H9 (cell line): ENCODE data around the gene FHOD3. TPM values are rescaled to one million over a fixed set of nuclear protein-coding genes. Genes with fewer than 3 reads are reported as not detected.

Source experiments
- DNase-seq: peaks from one replicate; pipeline ENCODE4 v3.0.0-alpha.2; 2017
- H2AFZ ChIP-seq: one replicate; pipeline ENCODE4 v1.6.1; 2013; ENCODE audit warnings: mild to moderate bottlenecking, low read length, control low read depth, moderate library complexity
- H2AK5ac ChIP-seq: 2 replicates; pipeline ENCODE4 v1.6.1; 2013; ENCODE audit warnings: low read length, control low read depth, mixed read lengths; ENCODE audit not compliant: insufficient read length
- H2BK120ac ChIP-seq: one replicate; pipeline ENCODE4 v1.6.1; 2013; ENCODE audit warnings: low read depth, mild to moderate bottlenecking, low read length, control low read depth, inconsistent platforms; ENCODE audit not compliant: poor library complexity, severe bottlenecking
- H2BK12ac ChIP-seq: 2 replicates; pipeline ENCODE4 v1.6.1; 2013; ENCODE audit warnings: low read length, control low read depth, mixed read lengths, low read depth; ENCODE audit not compliant: insufficient read length
- H2BK15ac ChIP-seq: 2 replicates; pipeline ENCODE4 v1.6.1; 2013; ENCODE audit warnings: low read depth, low read length, control low read depth
- H2BK20ac ChIP-seq: one replicate; pipeline ENCODE4 v1.6.1; 2013; ENCODE audit warnings: low read depth, mild to moderate bottlenecking, low read length, control low read depth, inconsistent platforms; ENCODE audit not compliant: poor library complexity, severe bottlenecking
- H2BK5ac ChIP-seq: 2 replicates; pipeline ENCODE4 v1.6.1; 2013; ENCODE audit warnings: low read length, control low read depth, mixed read lengths; ENCODE audit not compliant: insufficient read length
- H3K14ac ChIP-seq: 2 replicates; pipeline ENCODE4 v1.6.1; 2013; ENCODE audit warnings: low read length, control low read depth; ENCODE audit not compliant: insufficient read depth
- H3K18ac ChIP-seq: 2 replicates; pipeline ENCODE4 v1.6.1; 2013; ENCODE audit warnings: low read depth, mild to moderate bottlenecking, mixed read lengths, low read length, control low read depth; ENCODE audit not compliant: insufficient read length
- H3K23ac ChIP-seq: 2 replicates; pipeline ENCODE4 v1.6.1; 2013; ENCODE audit warnings: low read length, control low read depth, mixed read lengths, low read depth; ENCODE audit not compliant: insufficient read length
- H3K23me2 ChIP-seq: 2 replicates; pipeline ENCODE4 v1.6.1; 2013; ENCODE audit warnings: low read depth, mild to moderate bottlenecking, mixed read lengths, low read length, control low read depth; ENCODE audit not compliant: insufficient read length, poor library complexity, severe bottlenecking
- H3K27ac ChIP-seq: 2 replicates; pipeline ENCODE4 v1.5.1; 2013; ENCODE audit warnings: low read length, control low read depth, mixed read lengths, low read depth; ENCODE audit not compliant: insufficient read length
- H3K27me3 ChIP-seq: 2 replicates; pipeline ENCODE4 v1.6.1; 2013; ENCODE audit warnings: low read length, control low read depth, inconsistent platforms; ENCODE audit not compliant: insufficient read depth
- H3K4ac ChIP-seq: 2 replicates; pipeline ENCODE4 v1.6.1; 2013; ENCODE audit warnings: low read depth, mild to moderate bottlenecking, control low read depth, inconsistent platforms, low read length, moderate library complexity
- H3K4me1 ChIP-seq: 2 replicates; pipeline ENCODE4 v1.6.1; 2013; ENCODE audit warnings: low read length, control low read depth, inconsistent platforms; ENCODE audit not compliant: insufficient read depth
- H3K4me2 ChIP-seq: 2 replicates; pipeline ENCODE4 v1.6.1; 2013; ENCODE audit warnings: low read length, control low read depth, mixed read lengths; ENCODE audit not compliant: insufficient read length, insufficient read depth
- H3K56ac ChIP-seq: 2 replicates; pipeline ENCODE4 v1.6.1; 2013; ENCODE audit warnings: low read depth, mild to moderate bottlenecking, mixed read lengths, low read length, control low read depth; ENCODE audit not compliant: insufficient read length
- H3K79me1 ChIP-seq: 2 replicates; pipeline ENCODE4 v1.6.1; 2013; ENCODE audit warnings: low read depth, mild to moderate bottlenecking, moderate library complexity, low read length, control low read depth, inconsistent platforms; ENCODE audit not compliant: insufficient read depth, poor library complexity, severe bottlenecking
- H3K79me2 ChIP-seq: 2 replicates; pipeline ENCODE4 v1.6.1; 2013; ENCODE audit warnings: low read length, control low read depth, inconsistent platforms; ENCODE audit not compliant: insufficient read depth
- H3K9ac ChIP-seq: 2 replicates; pipeline ENCODE4 v1.6.1; 2013; ENCODE audit warnings: low read length, control low read depth, mixed read lengths; ENCODE audit not compliant: insufficient read length; ENCODE audit errors: extremely low read depth
- H3K9me3 ChIP-seq: one replicate; pipeline ENCODE4 v1.6.1; 2013; ENCODE audit warnings: low read depth, low read length, inconsistent platforms; ENCODE audit not compliant: control insufficient read depth
- H3T11ph ChIP-seq: one replicate; pipeline ENCODE4 v1.6.1; 2013; ENCODE audit warnings: mild to moderate bottlenecking, low read length, control low read depth, inconsistent platforms
- H4K20me1 ChIP-seq: one replicate; pipeline ENCODE4 v1.6.1; 2013; ENCODE audit not compliant: control insufficient read depth, insufficient read length, insufficient read depth
- H4K5ac ChIP-seq: 2 replicates; pipeline ENCODE4 v1.6.1; 2013; ENCODE audit warnings: low read depth, mild to moderate bottlenecking, mixed read lengths, low read length, control low read depth; ENCODE audit not compliant: insufficient read length
- H4K8ac ChIP-seq: replicated peaks from 2 replicates; pipeline ENCODE4 v1.6.1; 2013; ENCODE audit warnings: low read length, control low read depth, mixed read lengths, low read depth; ENCODE audit not compliant: insufficient read length
- H4K91ac ChIP-seq: 2 replicates; pipeline ENCODE4 v1.6.1; 2013; ENCODE audit warnings: low read depth, mild to moderate bottlenecking, moderate library complexity, mixed read lengths, low read length, control low read depth; ENCODE audit not compliant: insufficient read length
- H3K27ac Mint-ChIP-seq, 3 experiments: 2 replicates in 2 of 3; 3 replicates in 1 of 3; pipeline ENCODE4 v1.8.0; 2020 to 2021; ENCODE audit warnings: mixed read lengths in 3 of 3, mild to moderate bottlenecking in 1 of 3, moderate library complexity in 1 of 3
- H3K27me3 Mint-ChIP-seq: 2 replicates; pipeline ENCODE4 v1.8.0; 2021; ENCODE audit warnings: low read depth, mild to moderate bottlenecking, moderate library complexity, mixed read lengths
- H3K36me3 Mint-ChIP-seq, 3 experiments: 2 replicates in 2 of 3; 3 replicates in 1 of 3; pipeline ENCODE4 v1.8.0; 2020 to 2021; ENCODE audit warnings: low read depth in 3 of 3, mixed read lengths in 3 of 3; ENCODE audit not compliant: insufficient read depth in 1 of 3
- H3K4me1 Mint-ChIP-seq, 2 experiments: 2 replicates each; pipeline ENCODE4 v1.8.0; 2020; ENCODE audit warnings: mixed read lengths in 2 of 2
- H3K4me3 Mint-ChIP-seq, 2 experiments: 2 replicates in 1 of 2; 3 replicates in 1 of 2; pipeline ENCODE4 v1.8.0; 2020 to 2021; ENCODE audit warnings: mild to moderate bottlenecking in 2 of 2, mixed read lengths in 2 of 2, moderate library complexity in 1 of 2
- H3K9me3 Mint-ChIP-seq, 2 experiments: 2 replicates in 1 of 2; 3 replicates in 1 of 2; pipeline ENCODE4 v1.8.0; 2020; ENCODE audit warnings: mild to moderate bottlenecking in 2 of 2, mixed read lengths in 2 of 2, moderate library complexity in 1 of 2
- CTCF ChIP-seq: fragments of 200-600 bp; sonication (generic); conservative IDR thresholded peaks from 3 replicates; pipeline ENCODE4 v1.8.0; 2021; ENCODE audit warnings: antibody characterized with exemption, mild to moderate bottlenecking
- WGBS: extraction: QIAGEN DNeasy Blood & Tissue Kit; methylation state at CpG from one replicate; pipeline ENCODE4 v1.1.7; 2013; ENCODE audit warnings: missing lambda C conversion rate, low lambda C conversion rate, mixed read lengths; ENCODE audit not compliant: insufficient read length; ENCODE audit errors: extremely low coverage; 5-methylcytosine and 5-hydroxymethylcytosine counted together
- total RNA-seq: library from RNA; stranded (reverse); gene quantifications from 2 replicates; pipeline ENCODE4 v1.2.1, GENCODE V29; 2021

FHOD3 gene
- total RNA-seq, 1 experiment from 2014 or later, result 8.0 TPM

- Histone ChIP-seq H3K18ac (no peak overlapping the region), H3K79me2 (no peaks in the 10 kb centered on the region), H4K91ac (no peak overlapping the region), H2BK12ac (no peak overlapping the region), H2AFZ (no peak overlapping the region), H3K27me3 (no peaks in the 10 kb centered on the region), H4K8ac (no peak overlapping the region), H3K23me2 (no peaks in the 10 kb centered on the region), H3K4ac (no peak overlapping the region), H3T11ph (no peak overlapping the region), H3K4me2 (no peak overlapping the region), H2AK5ac (no peak overlapping the region), H3K9ac (no peak overlapping the region), H4K5ac (no peak overlapping the region), H2BK15ac (no peak overlapping the region), H3K27ac (no peak overlapping the region), H2BK5ac (no peak overlapping the region), H4K20me1 (no peaks in the 10 kb centered on the region), H3K4me1 (no peaks in the 10 kb centered on the region), H3K79me1 (no peaks in the 10 kb centered on the region), H2BK20ac (no peak overlapping the region), H3K56ac (no peak overlapping the region), H2BK120ac (no peak overlapping the region), H3K14ac (no peak overlapping the region), H3K23ac (no peak overlapping the region), H3K9me3 (no peaks in the 10 kb centered on the region)
- Mint-ChIP-seq H3K4me1 (peaks cover 3 to 5% of the 10 kb centered on the region in 2 experiments; a peak in 3 of 4 replicates), H3K9me3 (no peaks in the 10 kb centered on the region), H3K36me3 (no peaks in the 10 kb centered on the region; a peak in 2 of 7 replicates), H3K4me3 (no peak overlapping the region), H3K27me3 (0 out of 2 replicates have a peak, but pooled peaks cover 1% of the 10 kb centered on the region), H3K27ac (no peak overlapping the region; a peak in 1 of 7 replicates)
- TF ChIP-seq CTCF, result no peak
- no peak for DNase-seq
- WGBS, result no CpG with 5 or more reads among the region's 9 CpGs
These were observed 485.2 kb downstream of the FHOD3 start for GRCh38 chr18:36782710-36783109.
